T follicular helper cell (primary cell): Measurements from ENCODE around the gene DCUN1D1.

Experiments
- DNase-seq: peaks from one replicate; pipeline ENCODE4 v3.0.0-alpha.2; 2020; ENCODE audit warnings: low read depth

The DCUN1D1 gene

GRCh38 chr3:182972387-182972786, 8.0 kb downstream of the DCUN1D1 start:
- DNase-seq = no peak

- no peak for DNase-seq
Measured at GRCh38 chr3:182971637-182972036, 8.7 kb downstream of the DCUN1D1 start.

- DNase-seq = no peak
Measured at GRCh38 chr3:182970811-182971418, 9.4 kb downstream of the DCUN1D1 start.

GRCh38 chr3:182969853-182970252, 10.5 kb downstream of the DCUN1D1 start:
- DNase-seq = no peak

GRCh38 chr3:182969277-182969676, 11.1 kb downstream of the DCUN1D1 start:
- DNase-seq = no peak

GRCh38 chr3:182967218-182968204, 12.8 kb downstream of the DCUN1D1 start:
- no peak for DNase-seq

GRCh38 chr3:182965861-182966366, 14.4 kb downstream of the DCUN1D1 start:
- no peak for DNase-seq

GRCh38 chr3:182964179-182964578, 16.2 kb downstream of the DCUN1D1 start:
- DNase-seq = no peak

GRCh38 chr3:182962166-182962565, 18.2 kb downstream of the DCUN1D1 start:
- DNase-seq = no peak

GRCh38 chr3:182959474-182960350, 20.6 kb downstream of the DCUN1D1 start:
- DNase-seq = no peak

- DNase-seq = no peak
Measured at GRCh38 chr3:182957676-182958266, 22.6 kb downstream of the DCUN1D1 start.

- no peak for DNase-seq
Measured at GRCh38 chr3:182957226-182957625, 23.1 kb downstream of the DCUN1D1 start.

GRCh38 chr3:182954553-182955235, 25.6 kb downstream of the DCUN1D1 start:
- no peak for DNase-seq

GRCh38 chr3:182949688-182950087, 30.6 kb downstream of the DCUN1D1 start:
- DNase-seq = no peak

GRCh38 chr3:182948305-182948704, 32.0 kb downstream of the DCUN1D1 start:
- no peak for DNase-seq

GRCh38 chr3:182947888-182948287, 32.5 kb downstream of the DCUN1D1 start:
- DNase-seq = no peak

- no peak for DNase-seq
Measured at GRCh38 chr3:182941719-182942118, 38.6 kb downstream of the DCUN1D1 start.

GRCh38 chr3:182940266-182940808, 40.0 kb downstream of the DCUN1D1 start:
- no peak for DNase-seq

- DNase-seq = no peak
Measured at GRCh38 chr3:182937293-182938051, 42.9 kb downstream of the DCUN1D1 start.

- no peak for DNase-seq
Measured at GRCh38 chr3:182936918-182937285, 43.4 kb downstream of the DCUN1D1 start.
